Hepatic stellate cell (primary cell): ENCODE measurements around the gene SELENOI.
A peak's percentile ranks its signal among the peaks of the same experiment; 100 is the strongest.
"Not testable (repeated sequence)": the region's sequence is repeated elsewhere in the genome, so short reads cannot be mapped to it uniquely, and the experiment has no call there.

Source experiments
- DNase-seq: peaks from one replicate; pipeline ENCODE4 v3.0.0; 2011; ENCODE audit warnings: low spot score

SELENOI gene

DNA sequence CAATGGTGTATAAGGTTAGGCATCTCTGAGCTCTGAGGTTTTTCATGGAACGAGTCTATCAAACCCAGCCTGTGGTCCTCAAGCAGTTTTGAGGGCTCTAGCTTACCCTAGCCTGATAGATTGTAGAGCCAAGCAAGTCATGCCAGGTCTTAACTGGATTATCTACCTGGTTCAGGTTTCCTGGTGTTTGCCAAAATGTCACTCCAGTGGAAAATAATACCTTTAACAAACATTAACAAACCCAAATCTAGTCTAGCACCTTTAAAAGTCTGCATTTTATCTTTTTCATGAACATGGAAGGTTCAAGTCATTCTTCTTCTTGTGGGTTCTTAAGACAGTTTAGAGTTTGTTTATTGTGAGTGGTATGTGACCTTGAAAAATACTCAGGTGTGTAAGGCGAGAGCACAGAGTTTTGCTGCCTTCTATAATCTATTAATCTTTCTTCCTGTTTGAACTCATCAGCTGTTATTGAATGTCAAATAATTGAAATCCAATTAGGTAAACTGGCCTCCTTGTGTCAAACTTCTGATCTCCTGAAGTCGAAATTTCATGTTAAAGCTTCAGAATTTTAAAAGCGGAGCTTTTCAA lies 14.0 kb downstream of the SELENOI start:
- no peak for DNase-seq

DNA sequence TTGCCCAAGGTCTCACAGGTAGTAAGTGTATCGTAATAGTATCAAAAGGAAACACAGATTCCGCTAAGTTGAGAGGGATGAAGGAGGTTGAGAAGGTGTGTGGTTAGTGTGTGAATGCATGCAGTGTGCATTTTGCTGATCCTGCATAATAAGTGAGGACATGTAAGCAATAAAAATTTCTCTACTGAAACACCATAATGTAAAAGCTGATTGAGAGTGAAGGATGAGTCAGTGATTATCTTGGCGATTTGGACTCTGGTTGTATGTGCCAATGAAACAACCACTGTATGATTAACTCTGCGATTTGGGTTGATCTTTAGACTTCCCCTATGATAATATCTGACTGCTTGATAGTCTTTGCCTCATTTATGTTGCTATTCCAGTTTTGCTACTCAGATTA lies 17.4 kb downstream of the SELENOI start:
- no peak for DNase-seq

DNA sequence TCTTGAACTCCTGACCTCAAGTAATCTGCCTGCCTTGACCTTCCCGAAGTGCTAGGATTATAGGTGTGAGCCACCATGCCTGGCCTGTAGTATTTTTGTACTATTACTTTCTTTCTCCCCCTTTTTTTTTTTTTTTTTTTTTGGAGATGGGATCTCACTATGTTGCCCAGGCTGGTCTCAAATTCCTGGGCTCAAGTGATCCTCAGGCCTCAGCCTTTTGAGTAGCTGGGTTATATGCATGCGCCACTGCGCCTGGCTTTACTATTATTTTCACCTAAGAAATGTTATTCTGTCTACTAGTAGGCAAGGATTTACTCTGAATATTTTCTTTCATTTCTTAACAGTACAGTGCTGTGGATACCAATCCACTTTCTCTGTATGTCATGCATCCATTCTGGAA lies 18.0 kb downstream of the SELENOI start:
- no peak for DNase-seq

DNA sequence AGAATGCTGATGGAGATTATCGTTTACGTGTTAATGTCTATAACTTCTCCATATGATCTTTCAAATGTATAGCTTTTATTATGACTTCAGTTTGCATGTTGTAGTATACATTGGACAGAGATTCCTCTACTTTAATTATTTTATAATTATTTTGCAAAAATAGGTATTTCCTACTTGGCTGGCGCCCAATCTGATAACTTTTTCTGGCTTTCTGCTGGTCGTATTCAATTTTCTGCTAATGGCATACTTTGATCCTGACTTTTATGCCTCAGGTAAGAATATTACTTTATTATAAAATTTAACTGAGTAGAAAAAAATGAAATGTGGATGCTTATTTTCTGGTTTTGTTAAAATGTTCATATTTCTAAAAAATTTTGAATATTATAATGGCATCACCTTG lies 18.7 kb downstream of the SELENOI start:
- no peak for DNase-seq

DNA sequence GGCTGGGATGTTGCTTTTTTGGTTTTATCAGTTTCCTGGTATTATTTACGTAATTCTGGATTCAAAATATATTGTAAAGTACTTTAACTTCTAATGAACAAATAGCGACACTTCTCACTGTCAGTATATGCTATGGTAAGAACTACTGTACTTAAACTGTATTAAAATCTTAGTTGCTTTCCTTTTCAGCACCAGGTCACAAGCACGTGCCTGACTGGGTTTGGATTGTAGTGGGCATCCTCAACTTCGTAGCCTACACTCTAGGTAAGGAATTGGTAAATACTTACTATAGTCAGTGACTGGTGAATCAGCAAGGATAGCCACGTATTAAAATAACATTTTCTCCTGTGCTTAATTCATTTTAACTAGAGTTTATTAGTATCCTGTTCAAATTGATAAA lies 21.0 kb downstream of the SELENOI start:
- DNase-seq = no peak

DNA sequence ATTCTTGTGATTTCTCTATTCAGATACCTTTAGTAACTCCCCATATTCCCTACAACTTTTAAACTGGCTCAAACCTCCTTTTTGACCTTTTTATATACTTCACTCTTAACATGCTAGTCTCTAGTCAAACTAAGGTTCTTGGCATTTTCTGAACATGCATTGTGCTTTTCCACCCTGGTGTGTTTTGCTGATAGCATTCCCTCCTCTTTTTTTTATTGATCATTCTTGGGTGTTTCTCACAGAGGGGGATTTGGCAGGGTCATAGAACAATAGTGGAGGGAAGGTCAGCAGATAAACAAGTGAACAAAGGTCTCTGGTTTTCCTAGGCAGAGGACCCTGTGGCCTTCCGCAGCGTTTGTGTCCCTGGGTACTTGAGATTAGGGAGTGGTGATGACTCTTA lies 23.7 kb downstream of the SELENOI start:
- DNase-seq = not testable (repeated sequence)

DNA sequence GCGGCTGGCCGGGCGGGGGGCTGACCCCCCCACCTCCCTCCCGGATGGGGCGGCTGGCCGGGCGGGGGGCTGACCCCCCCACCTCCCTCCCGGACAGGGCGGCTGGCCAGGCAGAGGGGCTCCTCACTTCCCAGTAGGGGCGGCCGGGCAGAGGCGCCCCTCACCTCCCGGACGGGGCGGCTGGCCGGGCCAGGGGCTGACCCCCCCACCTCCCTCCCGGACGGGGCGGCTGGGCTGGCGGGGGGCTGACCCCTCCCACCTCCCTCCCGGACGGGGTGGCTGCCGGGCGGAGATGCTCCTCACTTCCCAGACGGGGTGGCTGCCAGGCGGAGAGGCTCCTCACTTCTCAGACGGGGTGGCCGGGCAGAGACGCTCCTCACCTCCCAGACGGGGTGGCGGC lies 25.0 kb downstream of the SELENOI start:
- DNase-seq = not testable (repeated sequence)

DNA sequence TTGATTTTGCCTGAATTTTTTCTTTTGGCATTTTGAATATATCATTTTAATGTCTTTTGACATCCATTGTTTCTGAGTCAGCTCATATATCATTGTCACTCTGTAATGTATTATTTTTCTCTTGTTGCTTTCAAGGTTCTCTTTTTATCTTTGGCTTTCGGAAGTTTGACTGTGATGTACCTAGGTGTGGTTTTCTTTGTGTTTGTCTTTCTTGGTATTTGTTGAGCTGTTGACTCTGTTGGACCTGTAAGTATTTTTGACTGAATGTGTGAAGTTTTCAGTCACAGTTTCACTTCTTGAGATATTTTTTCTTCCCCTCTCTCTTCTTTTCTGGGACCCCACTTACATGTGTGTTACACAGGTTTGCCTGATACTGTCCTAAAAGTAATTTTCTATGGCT lies 30.9 kb downstream of the SELENOI start:
- no peak for DNase-seq

DNA sequence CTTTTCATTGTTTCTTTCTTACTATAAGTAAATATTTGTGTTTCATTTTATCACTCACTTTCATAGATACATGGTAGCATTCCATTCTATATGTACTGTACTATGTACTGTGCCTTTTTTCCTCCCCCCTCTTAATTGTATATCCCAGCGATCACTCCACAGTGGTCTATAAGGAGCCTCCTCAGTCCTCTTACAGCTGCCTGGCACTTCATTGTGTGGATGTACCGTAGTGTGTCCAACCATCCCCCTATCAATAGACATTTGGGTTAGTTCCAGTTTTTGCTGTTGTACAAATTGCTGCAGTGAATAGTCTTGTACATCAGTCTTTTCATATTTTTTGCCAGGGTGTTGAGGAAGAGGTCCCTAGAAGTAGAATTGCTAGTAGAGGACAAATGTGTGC lies 34.3 kb downstream of the SELENOI start:
- DNase-seq = no peak

DNA sequence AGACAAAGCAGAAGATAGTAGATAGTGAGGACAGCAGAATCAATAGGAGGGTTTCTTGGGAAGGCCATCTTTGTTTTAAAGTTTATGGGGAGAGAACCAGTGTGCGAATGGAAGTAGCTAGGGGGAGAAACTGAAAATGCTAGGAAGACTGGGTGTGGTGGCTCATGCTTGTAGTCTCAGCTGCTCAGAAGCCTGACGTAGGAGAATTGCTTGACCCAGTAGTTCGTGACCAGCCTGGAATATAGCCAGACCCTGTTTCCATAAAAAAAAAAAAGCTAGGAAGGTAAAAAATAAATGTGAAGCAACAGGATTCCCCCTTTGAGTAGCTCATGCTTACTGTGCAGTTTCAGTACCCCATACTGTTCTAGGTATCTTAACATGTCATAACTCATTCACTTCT lies 36.6 kb downstream of the SELENOI start:
- no peak for DNase-seq

DNA sequence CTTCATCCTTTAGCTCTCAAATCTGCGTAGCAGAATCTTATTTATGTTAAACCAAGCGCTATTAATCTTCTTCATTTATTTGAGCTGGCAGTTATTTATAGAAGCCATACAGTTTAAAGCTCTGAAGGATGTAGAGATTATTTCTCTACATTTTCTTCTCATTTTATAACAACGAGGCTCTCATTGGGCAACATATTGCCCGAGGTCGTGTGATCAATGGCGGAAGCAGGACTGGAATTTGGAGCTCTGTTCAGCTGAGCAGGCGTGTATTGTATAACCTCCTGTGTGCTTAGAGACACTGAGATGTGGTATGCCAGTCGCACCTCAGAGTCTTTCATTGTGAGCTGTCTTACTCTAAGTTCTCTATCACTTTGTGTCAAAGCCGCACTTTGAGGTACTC lies 38.2 kb downstream of the SELENOI start:
- DNase-seq = no peak

DNA sequence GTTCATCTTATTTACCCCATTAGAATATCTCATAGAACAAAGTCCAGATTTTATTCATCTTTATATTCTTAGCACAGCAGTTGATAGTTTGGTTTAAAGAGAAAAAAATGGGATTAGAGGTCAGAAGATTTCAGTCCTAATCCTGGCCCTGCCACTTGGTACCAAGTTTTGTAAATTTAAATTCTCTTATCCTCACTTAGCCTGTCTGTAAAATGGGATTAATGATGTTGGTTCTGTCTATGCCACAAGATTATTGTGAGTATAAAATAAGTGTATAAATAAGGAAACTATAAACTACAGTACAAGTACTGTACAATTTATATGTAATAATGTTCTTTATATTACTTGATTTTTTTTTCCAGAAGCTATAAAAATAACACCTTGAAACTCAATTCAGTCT lies 38.7 kb downstream of the SELENOI start:
- DNase-seq = no peak

DNA sequence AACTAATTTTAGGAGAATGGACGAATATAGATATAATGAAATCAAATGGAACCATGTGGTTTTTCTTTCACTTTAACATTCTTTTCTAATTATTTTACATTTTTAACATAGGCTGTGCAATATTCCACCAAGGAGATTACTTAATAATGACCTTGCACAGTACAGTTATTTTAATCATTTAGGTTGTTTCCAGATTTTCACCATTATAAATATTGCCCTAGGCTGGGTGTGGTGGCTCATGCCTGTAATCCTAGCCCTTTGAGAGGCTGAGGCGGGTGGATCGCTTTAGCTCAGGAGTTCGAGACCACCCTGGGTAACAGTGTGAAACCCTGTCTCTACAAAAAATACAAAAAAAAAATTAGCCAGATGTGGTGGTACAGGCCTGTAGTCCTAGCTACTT lies 41.2 kb downstream of the SELENOI start:
- DNase-seq = no peak

DNA sequence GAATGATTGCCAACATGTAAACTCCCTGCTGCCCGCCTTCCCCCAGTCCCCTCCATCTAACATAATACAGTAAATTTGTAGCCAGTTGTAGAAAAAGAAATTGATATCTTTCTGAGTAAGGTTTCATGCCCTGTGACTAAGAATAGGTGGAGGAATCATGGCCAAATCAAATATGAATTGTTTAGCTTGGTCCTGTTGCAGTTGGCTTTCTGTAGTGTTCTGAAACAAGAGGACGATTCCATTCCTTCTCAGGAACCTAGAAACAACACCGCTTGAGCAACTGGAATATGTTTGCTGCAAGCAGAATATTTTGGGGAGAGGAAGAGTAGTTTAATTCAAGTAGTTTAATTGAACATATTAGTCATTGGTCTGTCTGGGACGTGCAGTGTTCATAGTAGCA lies 48.8 kb downstream of the SELENOI start:
- no peak for DNase-seq

DNA sequence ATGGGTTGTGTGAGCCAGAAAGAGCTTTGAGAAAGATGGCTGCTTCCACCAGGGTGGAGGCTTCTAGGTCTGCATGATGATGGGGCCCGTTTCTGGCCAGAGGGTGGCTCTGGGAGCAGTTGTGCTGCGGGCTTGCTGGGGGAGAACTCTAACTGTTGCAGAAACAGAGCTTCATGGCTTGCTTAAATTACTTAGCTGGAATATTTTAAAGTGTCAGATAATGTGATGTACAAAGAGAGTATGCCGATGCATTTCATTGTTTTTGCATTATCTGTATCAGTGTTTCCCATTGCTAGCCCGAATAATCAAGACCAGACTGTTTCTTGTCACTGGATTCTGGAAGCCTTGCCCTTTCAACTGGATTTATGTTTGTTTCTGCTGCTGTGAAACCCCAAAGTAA lies 49.5 kb downstream of the SELENOI start:
- DNase-seq = no peak

DNA sequence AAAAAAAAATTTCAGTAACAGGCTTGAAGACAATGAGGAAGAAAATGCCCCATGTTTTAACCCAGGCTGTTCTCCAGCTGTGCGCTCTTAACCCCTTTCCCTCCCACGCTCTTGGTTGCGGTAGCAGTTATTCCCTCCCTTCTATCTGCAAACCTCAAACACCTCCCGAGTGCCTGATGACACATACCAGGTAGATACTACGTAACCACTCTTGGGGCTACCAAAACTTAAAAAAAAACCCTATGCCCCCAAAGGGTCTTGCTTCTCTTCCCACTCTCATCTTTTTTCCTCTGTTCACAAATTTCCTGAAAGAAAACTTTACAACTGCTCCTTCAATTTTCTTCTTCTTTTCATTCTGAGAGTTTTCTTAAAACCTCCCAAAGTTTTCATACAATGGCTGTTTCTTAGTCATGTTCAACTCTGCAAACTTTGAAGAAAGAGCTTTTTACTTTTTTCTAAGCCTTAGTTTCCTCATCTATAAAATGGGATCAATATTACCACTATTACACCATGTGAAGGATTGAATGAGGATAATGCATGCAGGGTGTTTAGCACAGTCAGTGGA lies 50.9 kb downstream of the SELENOI start:
- DNase-seq = no peak

DNA sequence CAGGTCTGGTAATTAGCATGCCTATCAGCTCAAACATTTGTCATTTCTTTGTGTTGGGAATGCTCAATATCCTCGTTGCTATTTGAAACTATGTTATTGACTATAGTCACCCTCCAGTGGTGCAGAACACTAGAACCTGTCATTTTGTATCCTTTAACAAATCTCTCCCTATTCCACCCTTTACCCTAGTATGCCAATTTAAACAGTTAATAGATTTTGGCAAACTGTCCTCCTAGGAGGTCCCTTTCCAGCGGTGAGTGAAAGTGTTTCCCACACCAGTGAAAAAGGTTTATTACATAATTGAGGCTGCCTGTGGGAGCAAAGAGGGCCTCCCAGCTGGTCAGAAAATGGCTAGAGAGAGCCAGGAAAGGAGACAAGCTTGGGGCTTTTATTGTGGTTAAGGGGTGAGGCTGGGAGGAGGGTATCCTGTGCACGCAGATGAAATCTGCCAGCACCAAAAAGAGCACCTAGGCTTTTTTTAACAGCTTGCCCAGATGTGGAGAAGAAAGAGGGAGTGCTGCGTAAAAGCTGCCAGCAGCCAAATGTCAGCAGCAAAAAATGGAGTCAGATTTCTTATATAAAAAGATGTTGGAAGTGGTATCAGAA lies 53.9 kb downstream of the SELENOI start:
- DNase-seq = no peak

DNA sequence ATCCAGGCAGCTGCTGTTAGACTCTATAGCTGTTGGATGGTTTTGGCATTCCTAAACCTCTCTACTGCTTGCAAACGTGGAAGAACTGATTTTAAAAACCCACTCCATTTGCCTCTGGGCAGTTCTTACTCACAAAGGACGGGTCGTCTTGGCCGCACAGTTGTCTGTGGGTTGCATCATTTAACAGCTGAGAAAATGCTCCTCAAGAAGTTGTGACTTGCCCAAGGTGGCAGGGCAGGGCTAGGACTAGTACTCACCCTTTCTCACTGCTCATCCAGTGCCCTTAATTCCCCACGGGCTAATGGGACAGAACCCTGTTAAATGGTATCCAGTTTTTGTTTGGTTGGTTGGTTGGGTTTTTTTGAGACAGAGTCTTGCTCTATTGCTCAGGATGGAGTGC lies 54.8 kb downstream of the SELENOI start:
- DNase-seq = no peak

DNA sequence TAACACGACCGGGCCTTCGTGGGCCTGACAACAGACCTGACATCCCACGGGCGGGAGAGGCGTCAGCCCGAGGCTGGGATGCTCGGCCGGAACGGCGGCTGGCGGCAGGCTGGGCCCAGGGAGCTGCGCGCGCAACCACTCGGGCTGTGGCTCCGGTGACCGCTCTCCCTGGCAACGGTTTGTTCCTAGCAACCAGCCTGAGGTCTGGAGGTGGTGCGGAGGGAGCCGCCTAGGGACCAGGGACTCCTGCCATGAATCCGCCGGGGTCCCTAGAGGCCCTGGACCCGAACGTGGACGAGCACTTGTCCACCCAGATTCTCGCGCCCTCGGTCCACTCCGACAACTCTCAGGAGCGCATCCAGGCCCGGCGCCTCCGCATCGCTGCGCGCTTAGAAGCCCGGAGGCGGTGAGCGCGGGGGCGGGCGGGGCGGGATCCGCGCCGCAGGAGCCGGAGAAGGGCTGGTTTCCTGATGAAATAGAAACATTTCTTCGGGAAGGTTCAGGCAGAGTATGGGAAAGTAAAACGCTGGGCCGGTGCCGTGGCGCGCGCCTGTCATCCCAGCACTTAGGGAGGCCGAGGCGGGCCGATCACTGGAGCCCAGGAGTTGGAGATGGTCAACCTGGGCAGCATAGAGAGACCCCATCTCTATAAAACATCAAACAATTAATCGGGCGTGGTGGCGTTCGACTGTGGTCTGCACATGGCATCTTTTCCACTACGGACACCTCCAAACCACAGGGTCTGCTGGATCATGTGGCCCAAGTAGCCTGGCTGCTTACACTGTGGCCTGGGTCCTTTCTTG lies 56.0 kb downstream of the SELENOI start, which contains the start of gene DRC1:
TSS of gene DRC1 (plus strand) at position 182 of the 803 bp plus-strand sequence. CDS start at position 252, 70 bp downstream.
- peak; percentile 95 for DNase-seq

DNA sequence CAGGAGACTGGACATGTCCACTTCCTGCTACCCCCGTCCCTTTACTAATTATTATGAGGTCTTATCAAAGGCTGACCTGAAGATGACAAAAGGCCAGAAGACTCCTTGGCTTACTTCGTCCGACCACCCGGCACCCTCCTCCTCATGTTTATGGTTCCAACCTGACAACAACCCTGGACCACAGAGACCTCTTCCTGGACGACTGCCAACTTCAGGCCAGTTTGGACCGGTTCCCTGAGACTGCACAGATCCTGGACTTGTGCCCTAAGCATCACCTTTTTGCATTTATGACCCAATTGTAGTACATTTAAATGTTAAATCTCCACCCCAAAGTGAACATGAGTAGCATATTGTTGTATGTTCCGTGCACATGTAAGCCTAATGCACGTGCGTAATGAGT lies 61.6 kb downstream of the SELENOI start:
- DNase-seq = no peak

DNA sequence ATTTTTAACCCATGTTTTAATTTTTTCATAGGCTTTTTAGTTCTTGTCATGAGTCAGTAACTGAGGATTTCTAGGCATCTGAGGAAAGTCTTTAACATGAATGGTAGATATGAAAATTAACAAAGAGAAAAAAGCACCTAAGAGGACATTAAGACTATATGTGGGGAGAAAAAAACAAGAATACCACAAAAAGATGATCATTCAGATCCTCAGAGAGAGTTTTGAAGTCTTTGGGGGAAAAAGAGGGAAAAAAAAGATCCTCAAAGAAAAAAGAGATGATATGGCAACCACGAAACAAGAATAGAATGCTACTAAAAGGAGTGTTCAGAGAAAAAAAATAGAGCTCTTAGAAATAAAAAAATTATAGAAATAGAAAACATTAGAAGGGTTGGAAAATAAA lies 63.8 kb downstream of the SELENOI start:
- no peak for DNase-seq

DNA sequence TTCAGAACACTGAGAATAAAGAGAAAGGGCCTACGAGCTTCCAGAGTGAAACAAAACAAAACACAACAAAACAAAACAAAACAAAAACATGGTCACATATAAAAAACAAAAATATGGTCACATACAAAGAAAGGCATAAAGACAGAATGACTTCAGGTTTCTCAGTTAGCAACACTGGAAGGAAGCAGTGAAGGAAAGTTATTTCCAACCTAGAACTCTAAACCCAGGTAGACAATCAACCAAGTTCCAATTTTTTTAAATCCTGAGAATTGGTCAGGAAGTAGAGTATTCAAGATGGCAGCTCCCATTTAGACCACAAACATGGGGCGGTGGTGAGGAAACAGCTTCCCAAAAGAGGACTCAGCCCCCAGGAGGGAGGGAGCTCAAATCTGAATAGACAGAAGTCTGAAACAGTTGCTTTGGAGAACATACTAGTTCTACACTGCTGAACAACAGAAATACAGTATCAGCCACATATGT lies 64.9 kb downstream of the SELENOI start:
- DNase-seq = no peak

DNA sequence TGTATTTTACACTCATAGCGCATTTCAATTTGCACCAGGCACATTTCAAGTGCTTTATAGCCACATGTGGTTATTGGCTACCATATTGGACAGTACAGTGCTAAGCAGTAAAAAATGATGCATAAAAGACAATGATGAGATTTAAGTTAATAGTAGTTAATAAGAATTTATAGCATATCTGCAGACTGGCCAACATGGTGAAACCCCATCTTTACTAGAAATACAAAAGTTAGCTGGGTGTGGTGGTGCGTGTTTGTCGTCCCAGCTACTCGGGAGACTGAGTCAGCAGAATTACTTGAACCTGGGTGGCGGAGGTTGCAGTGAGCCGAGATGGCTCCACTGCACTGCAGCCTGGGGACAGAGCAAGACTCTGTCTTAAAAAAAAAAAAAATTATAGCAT lies 65.5 kb downstream of the SELENOI start:
- no peak for DNase-seq
